GM12874 (cell line): Measurements from ENCODE around the gene SEPTIN7.

Experiments used
- TF ChIP-seq, protein P1 (sequence below): IDR thresholded peaks from 2 replicates; pipeline ENCODE4 v1.5.1; 2011; ENCODE audit warnings: low read depth, mild to moderate bottlenecking, control low read depth, low read length, moderate library complexity; ENCODE audit not compliant: insufficient read depth

The SEPTIN7 gene

DNA sequence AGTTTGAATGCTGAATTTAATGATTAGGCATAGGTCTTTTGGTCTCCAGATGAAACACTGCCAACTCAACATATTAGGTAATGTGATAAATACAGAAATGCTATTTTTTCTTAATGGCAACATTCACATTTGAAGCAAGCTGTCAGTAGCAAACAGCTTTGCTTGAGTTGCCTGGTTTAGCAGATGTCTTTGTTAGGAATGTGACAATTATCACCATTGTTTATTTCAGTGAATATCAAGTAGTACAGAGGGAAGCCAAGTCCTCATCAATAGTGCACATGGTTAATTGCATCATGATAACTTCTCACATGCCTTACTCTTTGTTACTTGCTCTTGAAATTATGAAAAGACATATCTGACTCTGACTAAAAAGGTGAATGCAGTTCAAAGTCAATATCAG is 23.7 kb upstream of the SEPTIN7 start:
- TF ChIP-seq, protein P1, sequence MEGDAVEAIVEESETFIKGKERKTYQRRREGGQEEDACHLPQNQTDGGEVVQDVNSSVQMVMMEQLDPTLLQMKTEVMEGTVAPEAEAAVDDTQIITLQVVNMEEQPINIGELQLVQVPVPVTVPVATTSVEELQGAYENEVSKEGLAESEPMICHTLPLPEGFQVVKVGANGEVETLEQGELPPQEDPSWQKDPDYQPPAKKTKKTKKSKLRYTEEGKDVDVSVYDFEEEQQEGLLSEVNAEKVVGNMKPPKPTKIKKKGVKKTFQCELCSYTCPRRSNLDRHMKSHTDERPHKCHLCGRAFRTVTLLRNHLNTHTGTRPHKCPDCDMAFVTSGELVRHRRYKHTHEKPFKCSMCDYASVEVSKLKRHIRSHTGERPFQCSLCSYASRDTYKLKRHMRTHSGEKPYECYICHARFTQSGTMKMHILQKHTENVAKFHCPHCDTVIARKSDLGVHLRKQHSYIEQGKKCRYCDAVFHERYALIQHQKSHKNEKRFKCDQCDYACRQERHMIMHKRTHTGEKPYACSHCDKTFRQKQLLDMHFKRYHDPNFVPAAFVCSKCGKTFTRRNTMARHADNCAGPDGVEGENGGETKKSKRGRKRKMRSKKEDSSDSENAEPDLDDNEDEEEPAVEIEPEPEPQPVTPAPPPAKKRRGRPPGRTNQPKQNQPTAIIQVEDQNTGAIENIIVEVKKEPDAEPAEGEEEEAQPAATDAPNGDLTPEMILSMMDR = no peak

- TF ChIP-seq, protein P1 = no peak
Measured at GRCh38 chr7:35780070-35780469, 20.8 kb upstream of the SEPTIN7 start.

GRCh38 chr7:35781200-35781701 is 19.6 kb upstream of the SEPTIN7 start:
- TF ChIP-seq, protein P1 = no peak

GRCh38 chr7:35781767-35782515 is 18.9 kb upstream of the SEPTIN7 start:
- TF ChIP-seq, protein P1 = no peak

- TF ChIP-seq, protein P1 = no peak
Measured at GRCh38 chr7:35784332-35784731, 16.5 kb upstream of the SEPTIN7 start.

DNA sequence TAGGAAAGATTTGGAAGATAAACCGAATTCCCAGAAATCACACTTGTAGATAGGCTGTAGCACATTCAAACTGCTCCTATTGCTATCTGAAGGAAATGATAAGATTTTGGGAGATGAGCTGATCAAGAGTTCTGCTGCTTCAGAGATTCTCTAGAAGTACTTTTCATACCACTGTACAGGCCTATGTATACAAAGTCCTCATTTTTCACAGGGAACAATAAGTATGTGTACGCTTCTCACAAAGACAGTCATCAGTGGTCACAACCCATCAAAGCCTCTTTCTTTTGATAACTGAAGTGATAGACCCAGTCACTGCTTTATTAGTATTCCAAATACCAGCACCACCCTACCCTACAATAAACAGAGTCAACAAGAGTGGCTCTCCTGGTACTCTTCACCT is 15.6 kb upstream of the SEPTIN7 start:
- TF ChIP-seq, protein P1 = no peak

- TF ChIP-seq, protein P1 = no peak
Measured at GRCh38 chr7:35787925-35788324, 12.9 kb upstream of the SEPTIN7 start.
